ENCODE data around the gene ENG. TPM values are rescaled to one million over a fixed set of nuclear protein-coding genes. Genes with fewer than 3 reads are reported as not detected.

The ENG gene
- total RNA-seq, 1 experiment from 2014 or later: 0.76 TPM

- Histone ChIP-seq H3K27ac (ENCODE audit: low read depth, low read length) (no peak overlapping the region; the same call in 1 of the 2 replicates), H3K4me2 (ENCODE audit: low read length) (no peak overlapping the region), H3K4me1 (ENCODE audit: control insufficient read depth in 1 of 2, insufficient read depth in 2 of 2, low read length in 2 of 2) (peaks cover 0 to 12% of the 10 kb centered on the region in 2 experiments; a peak in 2 of 4 replicates), H3K36me3 (ENCODE audit: control insufficient read depth in 1 of 2, insufficient read depth in 2 of 2, low read length in 2 of 2) (peaks cover 20 to 35% of the 10 kb centered on the region in 2 experiments; a peak in 3 of 4 replicates), H3K27me3 (ENCODE audit: insufficient read depth, low read length) (no peaks in the 10 kb centered on the region), H3K9me2 (ENCODE audit: insufficient read depth) (no peaks in the 10 kb centered on the region), H4K20me1 (ENCODE audit: insufficient read depth) (no peaks in the 10 kb centered on the region), H3K4me3 (replicated peaks in 1 of 2; ENCODE audit: low read depth in 1 of 2, low read length in 2 of 2) (no peak overlapping the region), H3K79me2 (ENCODE audit: insufficient read depth, low read length) (no peaks in the 10 kb centered on the region), H3K9me3 (ENCODE audit: control insufficient read depth in 1 of 2, insufficient read depth in 1 of 2, low read depth in 1 of 2, low read length in 2 of 2) (no peaks in the 10 kb centered on the region), H2AFZ (ENCODE audit: low read depth, low read length, poor library complexity, severe bottlenecking) (no peak overlapping the region), H3K9ac (ENCODE audit: low read length) (no peak overlapping the region)
- no peak for ATAC-seq
- ChIA-PET CTCF (no interaction called here), POLR2A (no interaction called here), RAD21 (ENCODE audit: low non-redundant PET in 1 of 2, low total read pairs in 2 of 2, uncharacterized antibody in 2 of 2, unreplicated experiment in 2 of 2) (no interaction called here)
- BruUV-seq (replicated peaks): no TSS peak
- intact Hi-C loops (cut with micrococcal nuclease): no loop called here
- no peak for DNase-seq (ENCODE audit: low read depth, low spot score)
- TF ChIP-seq ZBTB33 (IDR thresholded peaks at IDR 0.05; ENCODE audit: extremely low read depth, insufficient replicate concordance, low read length) (no peak), ATF3 (IDR thresholded peaks at IDR 0.05) (no peak), SRF (IDR thresholded peaks at IDR 0.05; ENCODE audit: low read depth) (no peak), REST (IDR thresholded peaks at IDR 0.05; ENCODE audit: low read depth) (no peak), EZH2phosphoT487 (IDR thresholded peaks at IDR 0.05; ENCODE audit: borderline replicate concordance) (no peak), ELF1 (IDR thresholded peaks at IDR 0.05; ENCODE audit: borderline replicate concordance, low read depth) (no peak), POLR2AphosphoS5 (IDR thresholded peaks at IDR 0.05; ENCODE audit: low read depth, low read length) (no peak), ZNF274 (IDR thresholded peaks at IDR 0.05; ENCODE audit: low read depth, low read length) (no peak), POLR2A (IDR thresholded peaks at IDR 0.05; ENCODE audit: borderline replicate concordance, extremely low read depth, insufficient read depth, insufficient read length) (no peak), YY1 (IDR thresholded peaks at IDR 0.05; ENCODE audit: extremely low read depth, insufficient replicate concordance, low read depth, low read length) (no peak), MAX (IDR thresholded peaks at IDR 0.05) (no peak), JUND (IDR thresholded peaks at IDR 0.05) (no peak), EGR1 (IDR thresholded peaks at IDR 0.05; ENCODE audit: low read depth) (no peak), RAD21 (IDR thresholded peaks at IDR 0.05; ENCODE audit: low read depth) (no peak), EZH2 (IDR thresholded peaks at IDR 0.05) (no peak)
These were observed 41.4 kb downstream of the ENG start for GRCh38 chr9:127812936-127813675.
